CD4-positive, alpha-beta T cell (primary cell): ENCODE data around the gene WIPF1. TPM values are rescaled to one million over a fixed set of nuclear protein-coding genes. Genes with fewer than 3 reads are reported as not detected.

Source experiments
- ATAC-seq: fragments of 200-7000 bp; cut with Tn5 transposase; one replicate; pipeline ENCODE4 v1.10.0; 2022; ENCODE audit warnings: mild to moderate bottlenecking; ENCODE audit not compliant: poor library complexity
- CTCF ChIA-PET: fragments of 350-600 bp; sonication (Branson Sonifier 250); formaldehyde crosslinking; loops from one replicate; lab custom pipeline; 2021; ENCODE audit warnings: antibody characterized with exemption, inconsistent platforms; lab: Charles Lee
- POLR2A ChIA-PET: fragments of 350-600 bp; sonication (Branson Sonifier 250); formaldehyde crosslinking; loops from one replicate; lab custom pipeline; 2021; ENCODE audit warnings: antibody characterized with exemption, inconsistent platforms; lab: Charles Lee
- DNase-seq, 14 experiments: peaks; one replicate each; pipeline ENCODE4 v3.0.0-alpha.2; 2013 to 2020; ENCODE audit warnings: mixed read lengths in 2 of 14
- H3K27ac ChIP-seq, 2 donors: one replicate each; pipeline versions ENCODE4 v1.5.1 to v1.7.0; 2013; ENCODE audit warnings: low read length in 2 of 2, low read depth in 1 of 2, mild to moderate bottlenecking in 1 of 2
- H3K27me3 ChIP-seq, 2 experiments: 1 replicate in 1 of 2; 2 replicates in 1 of 2; pipeline versions ENCODE4 v1.6.1 to v1.7.0; 2013; ENCODE audit warnings: low read length in 2 of 2, control low read depth in 1 of 2, mild to moderate bottlenecking in 1 of 2, moderate library complexity in 1 of 2; ENCODE audit not compliant: insufficient read depth in 2 of 2, control insufficient read depth in 1 of 2
- H3K36me3 ChIP-seq: one replicate; pipeline ENCODE4 v1.6.1; 2013; ENCODE audit warnings: low read length, control low read depth; ENCODE audit not compliant: insufficient read depth
- H3K4me1 ChIP-seq: one replicate; pipeline ENCODE4 v1.6.1; 2013; ENCODE audit warnings: low read length, control low read depth; ENCODE audit not compliant: insufficient read depth
- H3K4me3 ChIP-seq: one replicate; pipeline ENCODE4 v1.5.1; 2013; ENCODE audit warnings: mild to moderate bottlenecking, low read length, moderate library complexity
- H3K9me3 ChIP-seq, 2 experiments: 1 replicate in 1 of 2; 2 replicates in 1 of 2; pipeline versions ENCODE4 v1.6.1 to v1.7.0; 2013; ENCODE audit warnings: low read length in 2 of 2, mild to moderate bottlenecking in 2 of 2, control low read depth in 1 of 2, moderate library complexity in 1 of 2; ENCODE audit not compliant: control insufficient read depth in 1 of 2, insufficient read depth in 1 of 2
- H3K27ac Mint-ChIP-seq: one replicate; pipeline ENCODE4 v1.8.0; 2020; ENCODE audit warnings: mixed read lengths
- H3K27me3 Mint-ChIP-seq: one replicate; pipeline ENCODE4 v1.8.0; 2021; ENCODE audit warnings: mixed read lengths
- H3K36me3 Mint-ChIP-seq: one replicate; pipeline ENCODE4 v1.8.0; 2021; ENCODE audit warnings: low read depth, mixed read lengths
- H3K4me1 Mint-ChIP-seq: one replicate; pipeline ENCODE4 v1.8.0; 2021; ENCODE audit warnings: low read depth, mixed read lengths
- H3K4me3 Mint-ChIP-seq: one replicate; pipeline ENCODE4 v1.8.0; 2020; ENCODE audit warnings: mild to moderate bottlenecking, mixed read lengths
- H3K9me3 Mint-ChIP-seq: one replicate; pipeline ENCODE4 v1.8.0; 2020; ENCODE audit warnings: mixed read lengths
- intact Hi-C, 2 experiments: fragments of 100-400 bp; cut with DNase I in 1 of 2; cut with micrococcal nuclease in 1 of 2; formaldehyde crosslinking; loops; one replicate each; pipeline versions ENCODE4 v1.15.1 to v1.9.0; 2023 to 2025; cut with DNase I, micrococcal nuclease
- total RNA-seq, 174 experiments: library from RNA in 2 of 174; stranded (reverse) in 2 of 174; gene quantifications; one replicate each; pipeline ENCODE4 v1.2.3 and lab custom pipeline; 2021 to 2026
- TF ChIP-seq, protein P1 (sequence below): fragments of 200-600 bp; IDR thresholded peaks from one replicate; pipeline ENCODE4 v1.8.0; 2022; ENCODE audit warnings: antibody characterized with exemption, mild to moderate bottlenecking

WIPF1 gene
- total RNA-seq, 2 experiments from 2014 or later = 237 to 264 TPM

DNA sequence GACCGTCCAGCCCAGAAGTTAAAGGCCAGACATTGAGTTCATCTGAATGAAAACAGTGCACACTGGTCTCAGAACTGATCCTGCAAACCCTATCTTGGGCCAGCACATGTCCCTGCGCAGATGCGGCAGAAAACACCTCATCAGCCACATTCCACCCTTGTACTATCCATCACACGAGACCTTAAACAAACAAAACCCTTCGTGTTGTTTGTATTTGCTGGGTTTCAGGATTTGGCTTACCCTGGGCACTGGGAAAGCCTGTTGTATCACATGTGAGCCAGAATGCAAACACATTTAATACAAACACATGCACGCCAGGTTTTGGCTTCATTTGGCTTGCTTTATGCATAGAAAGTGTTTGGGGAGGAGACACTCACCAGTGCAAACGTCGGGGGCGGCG, 12.5 kb downstream of the WIPF1 start:
- H3K9me3 Mint-ChIP-seq = no peaks in the 10 kb centered on the region
- peaks cover 92% of the 10 kb centered on the region for H3K4me1 Mint-ChIP-seq
- ChIA-PET CTCF (interaction anchor here (0.9 to 12.2 kb wide), 2 partner anchors 9 to 14 kb away, joined by 4 to 243 read pairs; partner anchors contain the start of gene WIPF1), POLR2A (interaction anchor here (1.2 to 1.5 kb wide), 2 partner anchors 10 to 13 kb away, joined by 6 to 7 read pairs; partner anchors contain the start of gene WIPF1)
- Histone ChIP-seq H3K27ac (no peak overlapping the region), H3K9me3 (no peaks in the 10 kb centered on the region), H3K4me3 (no peak overlapping the region), H3K4me1 (peaks cover 82% of the 10 kb centered on the region), H3K36me3 (peaks cover 94% of the 10 kb centered on the region), H3K27me3 (no peaks in the 10 kb centered on the region)
- H3K36me3 Mint-ChIP-seq = peaks cover 95% of the 10 kb centered on the region
- peak overlapping the region; percentile 95 for H3K27ac Mint-ChIP-seq
- no peaks in the 10 kb centered on the region for H3K27me3 Mint-ChIP-seq
- intact Hi-C loops = no loop called here
- DNase-seq (no peak), ATAC-seq (no peak)
- TF ChIP-seq, protein P1, sequence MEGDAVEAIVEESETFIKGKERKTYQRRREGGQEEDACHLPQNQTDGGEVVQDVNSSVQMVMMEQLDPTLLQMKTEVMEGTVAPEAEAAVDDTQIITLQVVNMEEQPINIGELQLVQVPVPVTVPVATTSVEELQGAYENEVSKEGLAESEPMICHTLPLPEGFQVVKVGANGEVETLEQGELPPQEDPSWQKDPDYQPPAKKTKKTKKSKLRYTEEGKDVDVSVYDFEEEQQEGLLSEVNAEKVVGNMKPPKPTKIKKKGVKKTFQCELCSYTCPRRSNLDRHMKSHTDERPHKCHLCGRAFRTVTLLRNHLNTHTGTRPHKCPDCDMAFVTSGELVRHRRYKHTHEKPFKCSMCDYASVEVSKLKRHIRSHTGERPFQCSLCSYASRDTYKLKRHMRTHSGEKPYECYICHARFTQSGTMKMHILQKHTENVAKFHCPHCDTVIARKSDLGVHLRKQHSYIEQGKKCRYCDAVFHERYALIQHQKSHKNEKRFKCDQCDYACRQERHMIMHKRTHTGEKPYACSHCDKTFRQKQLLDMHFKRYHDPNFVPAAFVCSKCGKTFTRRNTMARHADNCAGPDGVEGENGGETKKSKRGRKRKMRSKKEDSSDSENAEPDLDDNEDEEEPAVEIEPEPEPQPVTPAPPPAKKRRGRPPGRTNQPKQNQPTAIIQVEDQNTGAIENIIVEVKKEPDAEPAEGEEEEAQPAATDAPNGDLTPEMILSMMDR = no peak
- H3K4me3 Mint-ChIP-seq = no peak overlapping the region

DNA sequence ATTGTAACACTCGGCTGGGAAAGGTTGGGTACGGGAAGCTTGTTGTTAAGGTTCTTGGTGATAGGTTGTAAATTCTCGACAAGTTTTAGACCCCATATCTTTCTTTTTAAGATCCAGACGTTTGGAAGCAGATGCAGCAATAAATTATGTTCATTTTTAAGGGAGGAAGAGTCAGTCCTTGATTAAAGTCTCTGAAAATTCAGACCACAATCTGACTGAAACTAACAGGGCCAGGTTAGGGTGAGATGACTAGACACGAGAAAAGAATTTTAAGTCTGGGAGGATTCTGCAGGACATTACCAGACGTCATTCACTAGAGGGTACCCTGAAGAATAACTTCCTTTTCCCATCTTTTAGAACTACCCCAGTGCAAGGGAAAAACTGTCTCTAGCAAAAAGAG, 16.1 kb downstream of the WIPF1 start:
- ATAC-seq (no peak), DNase-seq (no peak)
- TF ChIP-seq, protein P1 = no peak
- H3K4me1 Mint-ChIP-seq = peaks cover 93% of the 10 kb centered on the region
- H3K27me3 Mint-ChIP-seq = no peaks in the 10 kb centered on the region
- CTCF ChIA-PET = interaction anchor here (0.6 to 12.2 kb wide), 4 partner anchors 17 to 118 kb away, joined by 3 to 243 read pairs (median 12); partner anchors contain the start of gene WIPF1
- peak overlapping the region; percentile 95 for H3K27ac Mint-ChIP-seq
- peaks cover 99% of the 10 kb centered on the region for H3K36me3 Mint-ChIP-seq
- Histone ChIP-seq H3K27ac (peak overlapping the region; percentile 39 to 43), H3K4me3 (no peak overlapping the region), H3K4me1 (peaks cover 64% of the 10 kb centered on the region), H3K27me3 (no peaks in the 10 kb centered on the region), H3K9me3 (no peaks in the 10 kb centered on the region), H3K36me3 (peaks cover 97% of the 10 kb centered on the region)
- intact Hi-C loops = no loop called here
- H3K9me3 Mint-ChIP-seq = no peaks in the 10 kb centered on the region
- H3K4me3 Mint-ChIP-seq = no peak overlapping the region
- POLR2A ChIA-PET = interaction anchor here (1.0 to 5.4 kb wide), 4 partner anchors 12 to 148 kb away, joined by 3 to 29 read pairs (median 3); no protein-coding TSS in a partner anchor

- intact Hi-C loops = no loop called here
Observed at GRCh38 chr2:174580951-174581350, 16.7 kb downstream of the WIPF1 start.

More at GRCh38 chr2:174580951-174581350, 16.7 kb downstream of the WIPF1 start:
- no peak overlapping the region for H3K4me3 ChIP-seq
- ATAC-seq (no peak), DNase-seq (no peak)
- ChIA-PET POLR2A (interaction anchor here (0.9 to 5.4 kb wide), 6 partner anchors 13 to 106 kb away, joined by 3 to 29 read pairs (median 3); no protein-coding TSS in a partner anchor), CTCF (interaction anchor here (1.6 to 12.2 kb wide), 3 partner anchors 18 to 117 kb away, joined by 5 to 243 read pairs (median 18); partner anchors contain the start of gene WIPF1)
- H3K27me3 Mint-ChIP-seq = no peaks in the 10 kb centered on the region
- H3K4me1 Mint-ChIP-seq = peaks cover 91% of the 10 kb centered on the region
- peaks cover 59% of the 10 kb centered on the region for H3K4me1 ChIP-seq
- TF ChIP-seq, protein P1 = no peak
- H3K36me3 ChIP-seq = peaks cover 97% of the 10 kb centered on the region
- no peak overlapping the region for H3K4me3 Mint-ChIP-seq
- H3K27ac ChIP-seq = peak overlapping the region; percentile 39 to 43
- H3K27ac Mint-ChIP-seq = peak overlapping the region; percentile 95
- no peaks in the 10 kb centered on the region for H3K27me3 ChIP-seq
- peaks cover 99% of the 10 kb centered on the region for H3K36me3 Mint-ChIP-seq
- no peaks in the 10 kb centered on the region for H3K9me3 Mint-ChIP-seq
- no peaks in the 10 kb centered on the region for H3K9me3 ChIP-seq
